Thyroid gland (tissue), 4 donors: ENCODE measurements around the gene TTYH1. TPM values are rescaled to one million over a fixed set of nuclear protein-coding genes. Genes with fewer than 3 reads are reported as not detected.
A peak's percentile ranks its signal among the peaks of the same experiment; 100 is the strongest.
"Not testable (repeated sequence)": the region's sequence is repeated elsewhere in the genome, so short reads cannot be mapped to it uniquely, and the experiment has no call there.

Experiments
- DNase-seq, 2 donors: peaks; one replicate each; pipeline ENCODE4 v3.0.0-alpha.2; 2019
- H3K27ac ChIP-seq, 3 donors: fragments of 200-600 bp; sonication (generic); 1 replicate in 2 of 3; 2 replicates in 1 of 3; pipeline ENCODE4 v1.5.1; 2016 to 2019; ENCODE audit warnings: mild to moderate bottlenecking in 1 of 3, moderate library complexity in 1 of 3
- H3K27me3 ChIP-seq: fragments of 200-600 bp; sonication (generic); one replicate; pipeline ENCODE4 v1.5.1; 2019
- H3K36me3 ChIP-seq, 2 donors: fragments of 200-600 bp; sonication (generic); one replicate each; pipeline ENCODE4 v1.5.1; 2016 to 2019
- H3K4me1 ChIP-seq, 2 donors: fragments of 200-600 bp; sonication (generic); one replicate each; pipeline ENCODE4 v1.5.1; 2017 to 2019
- H3K4me3 ChIP-seq, 3 donors: fragments of 200-600 bp; sonication (generic); replicated peaks in 1 of 3; 1 replicate in 2 of 3; 2 replicates in 1 of 3; pipeline ENCODE4 v1.5.1; 2016; ENCODE audit warnings: mild to moderate bottlenecking in 1 of 3
- H3K9me3 ChIP-seq: fragments of 200-600 bp; sonication (generic); one replicate; pipeline ENCODE4 v1.5.1; 2017
- POLR2A ChIP-seq, 2 donors: fragments of 450-650 bp; IDR thresholded peaks; one replicate each; pipeline ENCODE4 v1.6.1; 2017; ENCODE audit warnings: antibody characterized with exemption in 2 of 2, mild to moderate bottlenecking in 2 of 2, moderate library complexity in 1 of 2
- WGBS, 2 donors: methylation state at CpG; one replicate each; pipeline ENCODE4 v1.1.5; 2017; 5-methylcytosine and 5-hydroxymethylcytosine counted together
- intact Hi-C: fragments of 100-400 bp; cut with DNase I; formaldehyde crosslinking; loops from one replicate; pipeline ENCODE4 v1.15.1; 2023
- total RNA-seq, 4 donors: library from RNA; depleted of rRNA; stranded (reverse); fragments of >200 nt; gene quantifications; one replicate each; pipeline ENCODE4 v1.2.3, GENCODE V29; 2016
- TF ChIP-seq, protein P1 (sequence below), 6 experiments: fragments of 200-600 bp in 3 of 6; fragments of 450-650 bp in 3 of 6; sonication (generic) in 3 of 6; IDR thresholded peaks; one replicate each; pipeline ENCODE4 v1.5.1; 2016 to 2019; ENCODE audit warnings: antibody characterized with exemption in 6 of 6, mild to moderate bottlenecking in 2 of 6, inconsistent platforms in 1 of 6, moderate library complexity in 1 of 6

The TTYH1 gene
- under 1 TPM in 2 of 4 donors, not detected in 2; 0.45 to 0.94 TPM for total RNA-seq

DNA sequence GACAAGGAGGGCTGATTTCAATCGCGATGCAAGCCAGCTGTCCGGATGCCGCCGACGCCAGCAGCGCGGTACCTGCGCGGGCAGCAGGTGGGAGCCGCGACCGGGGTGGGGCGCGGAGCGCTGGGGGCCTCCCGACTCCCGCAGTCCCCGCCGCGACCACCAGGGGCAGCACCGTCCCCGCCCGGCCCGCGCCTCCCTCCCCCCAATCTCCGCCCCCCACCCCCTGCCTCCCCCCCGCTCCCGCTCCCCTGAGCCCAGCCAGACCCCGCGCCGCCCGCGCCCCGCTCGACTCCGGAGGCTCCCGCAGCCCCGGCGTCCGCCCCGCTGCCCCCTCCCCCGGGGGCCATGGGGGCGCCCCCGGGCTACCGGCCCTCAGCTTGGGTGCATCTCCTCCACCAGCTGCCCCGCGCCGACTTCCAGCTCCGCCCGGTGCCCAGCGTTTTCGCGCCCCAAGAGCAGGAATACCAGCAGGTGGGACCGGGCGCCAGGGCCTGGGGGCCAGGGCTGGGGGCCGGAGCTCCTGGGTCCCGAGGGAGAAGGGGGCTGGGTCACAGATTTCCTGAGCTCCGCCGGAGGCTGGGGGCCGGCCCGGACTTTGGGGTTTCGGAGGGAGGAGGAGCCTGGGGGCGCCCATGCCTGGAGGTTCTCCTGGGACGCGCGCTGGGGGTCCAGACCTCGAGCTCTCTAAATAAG is at the start of gene TTYH1:
Gene TTYH1, plus strand, starts transcription at position 257 of the 693 bp plus-strand sequence. Its CDS starts 89 bp downstream, at position 346.
- TF ChIP-seq POLR2A (IDR thresholded peaks at IDR 0.05) = no peak
- TF ChIP-seq, protein P1, sequence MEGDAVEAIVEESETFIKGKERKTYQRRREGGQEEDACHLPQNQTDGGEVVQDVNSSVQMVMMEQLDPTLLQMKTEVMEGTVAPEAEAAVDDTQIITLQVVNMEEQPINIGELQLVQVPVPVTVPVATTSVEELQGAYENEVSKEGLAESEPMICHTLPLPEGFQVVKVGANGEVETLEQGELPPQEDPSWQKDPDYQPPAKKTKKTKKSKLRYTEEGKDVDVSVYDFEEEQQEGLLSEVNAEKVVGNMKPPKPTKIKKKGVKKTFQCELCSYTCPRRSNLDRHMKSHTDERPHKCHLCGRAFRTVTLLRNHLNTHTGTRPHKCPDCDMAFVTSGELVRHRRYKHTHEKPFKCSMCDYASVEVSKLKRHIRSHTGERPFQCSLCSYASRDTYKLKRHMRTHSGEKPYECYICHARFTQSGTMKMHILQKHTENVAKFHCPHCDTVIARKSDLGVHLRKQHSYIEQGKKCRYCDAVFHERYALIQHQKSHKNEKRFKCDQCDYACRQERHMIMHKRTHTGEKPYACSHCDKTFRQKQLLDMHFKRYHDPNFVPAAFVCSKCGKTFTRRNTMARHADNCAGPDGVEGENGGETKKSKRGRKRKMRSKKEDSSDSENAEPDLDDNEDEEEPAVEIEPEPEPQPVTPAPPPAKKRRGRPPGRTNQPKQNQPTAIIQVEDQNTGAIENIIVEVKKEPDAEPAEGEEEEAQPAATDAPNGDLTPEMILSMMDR (IDR thresholded peaks at IDR 0.05) = peak in 1 of 6 experiments; percentile 30
- no peaks in the 10 kb centered on the region for H3K36me3 ChIP-seq
- peaks cover 0 to 2% of the 10 kb centered on the region in 2 donors for H3K4me1 ChIP-seq
- H3K27ac ChIP-seq = no peak within 1 kb of the TSS
- H3K4me3 ChIP-seq = no peak within 1 kb of the TSS
- no peaks in the 10 kb centered on the region for H3K9me3 ChIP-seq
- peaks cover 12% of the 10 kb centered on the region for H3K27me3 ChIP-seq
- 5 to 7% methylated on average over 17 to 26 of the region's 68 CpGs for WGBS, 2 donors
- no peak for DNase-seq
- intact Hi-C loops = no loop called here

DNA sequence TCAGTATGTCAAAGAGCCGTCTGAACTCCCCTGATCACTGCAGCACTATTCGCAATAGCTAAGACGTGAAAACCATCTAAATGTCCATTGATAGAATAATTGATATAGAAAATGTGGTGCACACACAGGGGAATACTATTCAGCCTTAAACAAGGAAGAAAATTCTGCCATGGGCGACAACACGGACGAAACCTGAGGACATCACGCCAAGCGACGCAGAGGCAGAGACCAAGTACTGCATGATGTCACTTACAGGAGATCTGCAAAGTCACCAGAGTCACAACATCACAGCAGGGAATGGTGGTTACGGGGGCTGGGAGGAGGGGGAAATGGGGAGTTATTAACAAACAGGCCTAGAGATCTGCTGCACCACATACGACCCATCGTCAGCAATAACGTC is 49.5 kb upstream of the TTYH1 start:
- DNase-seq, H3K27me3 ChIP-seq, H3K4me3 ChIP-seq, H3K36me3 ChIP-seq, H3K9me3 ChIP-seq, H3K4me1 ChIP-seq, H3K27ac ChIP-seq, intact Hi-C loops: not testable (repeated sequence)
- WGBS, 2 donors = 93% methylated on average over 13 of the region's 13 CpGs

DNA sequence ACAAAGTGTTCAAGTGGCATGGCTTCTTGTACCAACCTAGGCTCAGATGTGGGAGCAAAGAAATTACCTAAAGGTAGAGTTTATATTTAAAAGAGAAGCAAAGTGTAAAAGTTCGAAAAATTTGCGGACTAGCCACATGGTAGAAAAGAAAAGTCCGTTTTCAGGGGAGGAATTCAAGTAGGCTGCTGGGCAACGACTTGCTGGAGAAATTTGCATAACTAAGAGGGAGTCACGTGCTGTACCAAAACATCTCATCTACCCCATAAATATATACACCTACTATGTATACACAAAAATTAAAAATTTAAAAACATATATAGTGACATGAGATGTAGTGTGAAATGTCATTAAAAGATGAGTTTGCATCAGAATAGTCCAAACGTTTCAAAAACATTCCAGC is 48.5 kb upstream of the TTYH1 start:
- Histone ChIP-seq H3K4me3 (no peak overlapping the region), H3K9me3 (no peaks in the 10 kb centered on the region), H3K27ac (no peak overlapping the region), H3K4me1 (no peaks in the 10 kb centered on the region), H3K36me3 (no peaks in the 10 kb centered on the region), H3K27me3 (no peaks in the 10 kb centered on the region)
- DNase-seq = no peak
- WGBS, 2 donors = 52 to 54% methylated on average over 6 of the region's 6 CpGs
- TF ChIP-seq POLR2A (IDR thresholded peaks at IDR 0.05) = no peak
- TF ChIP-seq, protein P1 (IDR thresholded peaks at IDR 0.05) = no peak
- intact Hi-C loops = no loop called here

DNA sequence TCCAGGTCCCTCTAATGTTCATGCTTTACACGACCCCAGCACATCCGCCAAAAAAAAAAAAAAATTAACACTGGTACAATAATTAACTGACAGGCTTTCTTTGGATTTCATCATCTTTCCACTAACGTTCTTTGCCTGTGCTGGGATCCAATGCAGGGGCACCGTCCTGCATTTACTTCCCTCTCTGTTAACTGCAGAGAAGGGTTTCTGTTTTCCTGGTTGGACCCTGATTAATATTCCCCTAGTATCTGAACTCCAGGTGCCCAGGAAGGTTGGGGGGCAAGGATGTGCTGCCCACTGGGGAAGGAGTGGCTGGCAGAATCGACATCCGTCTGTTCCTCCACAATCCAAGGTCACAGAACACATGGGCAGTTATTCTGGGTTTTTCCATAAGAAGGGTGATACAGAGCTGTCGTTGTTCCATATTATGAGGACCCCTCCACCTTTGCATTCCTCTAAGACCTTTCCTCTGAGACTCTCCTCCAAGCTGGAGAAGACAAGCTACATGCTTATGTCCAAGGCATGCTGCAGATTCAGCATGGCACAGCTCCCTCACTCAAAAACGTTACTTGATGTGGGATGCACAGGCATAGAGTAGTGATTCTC is 46.1 kb upstream of the TTYH1 start:
- Histone ChIP-seq H3K9me3 (no peaks in the 10 kb centered on the region), H3K4me3 (no peak overlapping the region), H3K4me1 (no peaks in the 10 kb centered on the region), H3K36me3 (no peaks in the 10 kb centered on the region), H3K27ac (no peak overlapping the region), H3K27me3 (no peaks in the 10 kb centered on the region)
- TF ChIP-seq, protein P1 (IDR thresholded peaks at IDR 0.05) = no peak
- TF ChIP-seq POLR2A (IDR thresholded peaks at IDR 0.05) = no peak
- intact Hi-C loops = no loop called here
- WGBS, 2 donors = 63 to 70% methylated on average over 8 of the region's 8 CpGs
- no peak for DNase-seq

DNA sequence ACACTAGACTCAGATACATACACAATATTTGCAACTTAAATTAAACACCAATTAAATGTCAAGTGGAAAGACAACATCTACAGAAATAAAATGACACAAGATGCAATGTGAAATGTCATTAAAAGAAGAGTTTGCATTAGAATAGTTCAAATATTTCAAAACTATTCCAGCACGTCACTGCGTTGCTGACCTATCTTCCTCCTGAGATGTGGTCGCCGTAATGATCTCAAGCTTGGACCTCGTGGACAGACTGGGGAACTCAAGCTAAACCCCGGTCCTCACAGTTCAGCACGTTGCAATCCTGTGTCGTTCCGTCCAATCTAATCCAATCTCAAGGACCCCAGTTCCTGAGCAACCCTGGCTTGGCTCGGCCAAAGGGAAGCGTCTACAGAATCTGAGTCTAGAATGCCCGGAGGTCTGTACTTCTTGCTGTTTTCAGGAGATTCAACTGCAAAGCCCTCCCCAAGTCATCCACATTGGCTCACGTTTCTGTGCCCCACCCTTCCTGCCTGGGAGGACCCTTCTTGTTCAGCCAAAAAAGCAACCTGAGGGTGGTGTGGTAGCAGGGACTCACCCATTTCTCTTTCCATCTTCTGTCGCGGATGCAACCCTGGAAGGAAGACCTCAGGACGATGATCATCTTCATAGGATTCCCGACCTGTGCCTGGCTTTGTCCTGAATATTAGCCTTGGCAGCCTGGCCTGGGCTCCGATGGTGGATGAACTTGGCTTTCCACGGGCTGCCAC is 45.4 kb upstream of the TTYH1 start:
- H3K27me3 ChIP-seq, H3K27ac ChIP-seq, H3K36me3 ChIP-seq, H3K9me3 ChIP-seq, intact Hi-C loops, H3K4me3 ChIP-seq, DNase-seq, H3K4me1 ChIP-seq: not testable (repeated sequence)
- WGBS, 2 donors = 72 to 74% methylated on average over 12 to 14 of the region's 19 CpGs

DNA sequence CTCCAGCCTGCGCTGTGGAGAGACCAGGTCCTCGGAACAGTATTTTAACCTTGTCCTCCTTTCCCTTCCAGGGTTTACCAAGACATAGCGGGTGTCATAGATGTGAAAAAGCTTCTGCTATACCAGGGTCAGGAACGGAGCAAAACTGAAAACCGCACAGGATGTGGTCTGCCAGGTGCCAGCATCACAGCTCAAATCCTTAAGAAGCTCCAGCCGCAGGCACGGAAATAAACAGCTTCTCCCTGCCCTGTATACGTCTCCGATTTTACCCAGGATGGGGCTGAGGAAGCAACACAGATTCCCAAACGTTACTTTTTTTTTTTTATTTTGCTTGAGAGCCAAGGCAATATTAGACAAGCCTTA is 44.8 kb upstream of the TTYH1 start:
- H3K4me1 ChIP-seq, H3K27me3 ChIP-seq, H3K27ac ChIP-seq, DNase-seq, intact Hi-C loops, H3K36me3 ChIP-seq, H3K9me3 ChIP-seq, H3K4me3 ChIP-seq: not testable (repeated sequence)
- WGBS, 2 donors = 68 to 75% methylated on average over 7 to 8 of the region's 10 CpGs

DNA sequence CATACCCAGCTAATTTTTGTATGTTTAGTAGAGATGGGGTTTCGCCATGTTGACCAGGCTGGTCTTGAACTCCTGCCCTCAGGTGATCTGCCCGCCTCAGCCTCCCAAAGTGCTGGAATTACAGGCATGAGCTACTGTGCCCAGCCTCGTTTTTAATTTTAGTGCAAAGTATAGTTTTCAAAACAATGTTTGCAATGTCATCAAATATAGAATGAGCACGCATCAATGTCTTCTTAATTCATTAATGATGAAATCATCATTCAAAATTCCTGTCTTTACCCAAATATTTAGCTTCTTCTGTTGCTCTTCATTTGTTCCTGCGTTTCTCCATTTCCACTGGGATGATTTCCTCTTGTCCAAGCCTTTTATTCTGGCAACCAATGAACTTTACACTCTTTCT is 43.8 kb upstream of the TTYH1 start:
- H3K27ac ChIP-seq, H3K4me3 ChIP-seq, intact Hi-C loops, DNase-seq, H3K36me3 ChIP-seq, H3K9me3 ChIP-seq, H3K27me3 ChIP-seq, H3K4me1 ChIP-seq: not testable (repeated sequence)
- 70 to 73% methylated on average over 5 of the region's 5 CpGs for WGBS, 2 donors
